Adrenal gland (tissue), 12 donors: Measurements from ENCODE around the gene ARHGAP31. TPM values are rescaled to one million over a fixed set of nuclear protein-coding genes. Genes with fewer than 3 reads are reported as not detected.

Experiments
- DNase-seq, 7 donors: peaks; one replicate each; pipeline ENCODE4 v3.0.0-alpha.2; 2019 to 2020
- H3K27ac ChIP-seq, 5 donors: fragments of 200-600 bp; sonication (generic) in 4 of 5; 1 replicate in 3 of 5; 2 replicates in 2 of 5; pipeline versions ENCODE4 v1.5.1 to v1.8.0; 2016 to 2020; ENCODE audit warnings: mild to moderate bottlenecking in 1 of 5
- H3K27me3 ChIP-seq: fragments of 200-600 bp; 2 replicates; pipeline ENCODE4 v1.8.0; 2021
- H3K36me3 ChIP-seq, 2 donors: fragments of 200-600 bp; replicated peaks in 1 of 2; 1 replicate in 1 of 2; 2 replicates in 1 of 2; pipeline versions ENCODE4 v1.5.1 to v1.8.0; 2018 to 2022
- H3K4me1 ChIP-seq, 2 donors: fragments of 200-600 bp; replicated peaks in 1 of 2; 1 replicate in 1 of 2; 2 replicates in 1 of 2; pipeline versions ENCODE4 v1.5.1 to v1.8.0; 2018 to 2021
- H3K4me3 ChIP-seq, 4 donors: fragments of 200-600 bp; sonication (generic) in 3 of 4; one replicate each; pipeline ENCODE4 v1.5.1; 2016 to 2018
- H3K9me3 ChIP-seq, 3 donors: fragments of 200-600 bp; sonication (generic) in 1 of 3; replicated peaks in 1 of 3; 1 replicate in 2 of 3; 2 replicates in 1 of 3; pipeline versions ENCODE4 v1.5.1 to v1.8.0; 2016 to 2021
- POLR2A ChIP-seq, 2 donors: fragments of 450-650 bp; IDR thresholded peaks; one replicate each; pipeline ENCODE4 v1.6.1; 2017; ENCODE audit warnings: antibody characterized with exemption in 2 of 2, mild to moderate bottlenecking in 2 of 2, moderate library complexity in 1 of 2
- WGBS, 4 donors: extraction: QIAGEN DNeasy Blood & Tissue Kit in 2 of 4; methylation state at CpG; one replicate each; pipeline versions ENCODE4 v1.1.5 to v1.1.7; 2013 to 2017; 5-methylcytosine and 5-hydroxymethylcytosine counted together
- intact Hi-C, 2 donors: fragments of 100-400 bp; cut with DNase I; formaldehyde crosslinking; loops; one replicate each; pipeline versions ENCODE4 v1.14.1 to v1.15.0; 2022 to 2023
- polyA plus RNA-seq, 3 donors: library from polyadenylated mRNA; stranded (reverse); fragments of 200-250 nt in 2 of 3; fragments of 350-450 nt in 1 of 3; fragmentation: Illumina TruSeq in 1 of 3; extraction: RNeasy Lipid Tissue Mini Kit (QIAGEN cat#74804) in 1 of 3; gene quantifications; one replicate each; pipeline ENCODE4 v1.2.3, GENCODE V29; 2013 to 2014
- total RNA-seq, 9 donors: library from RNA; depleted of rRNA in 4 of 9; stranded (reverse); fragments of >200 nt in 4 of 9; fragments of 120-200 nt in 1 of 9; fragmentation: NEBNext Ultra II Directional in 1 of 9; extraction: Animal tissue kit (Norgen Biotek cat#: 25700) in 1 of 9; gene quantifications; one replicate each; pipeline versions ENCODE4 v1.1.0 to v1.2.4, GENCODE V29; 2013 to 2023
- TF ChIP-seq, protein P1 (sequence below), 6 experiments: fragments of 450-650 bp in 4 of 6; fragments of 200-600 bp in 2 of 6; sonication (generic) in 1 of 6; IDR thresholded peaks; 1 replicate in 5 of 6; 2 replicates in 1 of 6; pipeline versions ENCODE4 v1.5.1 to v1.8.0; 2016 to 2021; ENCODE audit warnings: antibody characterized with exemption in 6 of 6, mild to moderate bottlenecking in 2 of 6, moderate library complexity in 1 of 6
- donor health status: healthy with polysubstance abuse.
- donor health status: Bipolar disorder and iron deficiency.
- donor health status: DM: yes; HTN: yes; CAD: no.
- donor health status: DM: no; HTN: no; CAD: no.
- donor health status: DM: no; HTN: no; CAD: no.
- donor health status: DM: yes; HTN: yes; CAD: no.

ARHGAP31 gene
- total and polyA plus RNA-seq, 12 donors = 2.9 to 21.8 (median 9.4) TPM

DNA sequence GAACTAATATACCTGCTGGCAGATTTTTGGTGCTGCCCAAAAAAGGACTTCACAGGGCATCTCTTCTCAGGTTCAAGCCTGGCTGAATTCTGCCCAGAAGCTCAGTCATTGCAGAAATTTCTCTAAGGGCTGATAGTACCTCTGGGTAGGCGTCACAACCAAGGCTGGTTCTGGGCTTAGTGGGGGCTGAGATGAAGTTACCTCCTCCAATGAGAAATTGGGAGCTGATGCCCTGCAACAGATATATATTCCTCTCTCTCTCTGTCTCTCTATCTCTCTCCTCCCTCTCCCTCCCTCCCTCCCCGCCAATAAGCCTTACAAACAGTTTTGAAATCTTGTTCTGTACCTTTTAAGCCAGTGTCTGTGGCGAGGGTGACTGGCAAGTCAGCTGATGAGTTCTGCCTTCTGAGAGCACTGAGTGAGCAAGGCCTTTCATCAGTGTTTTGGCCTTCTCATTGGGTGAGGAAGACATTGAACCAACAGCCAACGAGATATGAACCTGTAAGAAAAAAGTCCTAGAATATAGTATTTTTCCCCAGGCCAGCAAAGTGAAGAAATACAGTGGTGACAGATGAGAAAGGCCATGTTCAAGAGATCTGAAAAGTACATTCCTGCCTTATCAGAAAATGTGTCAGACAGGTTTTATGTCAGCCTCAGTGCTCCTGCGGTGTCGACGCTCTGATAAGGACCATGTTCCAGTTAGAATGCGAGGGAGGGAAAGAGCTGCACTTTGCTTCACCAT lies 123.8 kb downstream of the ARHGAP31 start:
- no peak for DNase-seq
- no peak overlapping the region for H3K4me3 ChIP-seq
- WGBS, 4 donors = 77 to 89% (median 86%) methylated on average over 7 to 8 of the region's 8 CpGs
- intact Hi-C loops = no loop called here
- peaks cover 0 to 4% of the 10 kb centered on the region in 2 donors for H3K36me3 ChIP-seq
- H3K27me3 ChIP-seq = no peaks in the 10 kb centered on the region
- TF ChIP-seq POLR2A (IDR thresholded peaks at IDR 0.05) = no peak
- TF ChIP-seq, protein P1, sequence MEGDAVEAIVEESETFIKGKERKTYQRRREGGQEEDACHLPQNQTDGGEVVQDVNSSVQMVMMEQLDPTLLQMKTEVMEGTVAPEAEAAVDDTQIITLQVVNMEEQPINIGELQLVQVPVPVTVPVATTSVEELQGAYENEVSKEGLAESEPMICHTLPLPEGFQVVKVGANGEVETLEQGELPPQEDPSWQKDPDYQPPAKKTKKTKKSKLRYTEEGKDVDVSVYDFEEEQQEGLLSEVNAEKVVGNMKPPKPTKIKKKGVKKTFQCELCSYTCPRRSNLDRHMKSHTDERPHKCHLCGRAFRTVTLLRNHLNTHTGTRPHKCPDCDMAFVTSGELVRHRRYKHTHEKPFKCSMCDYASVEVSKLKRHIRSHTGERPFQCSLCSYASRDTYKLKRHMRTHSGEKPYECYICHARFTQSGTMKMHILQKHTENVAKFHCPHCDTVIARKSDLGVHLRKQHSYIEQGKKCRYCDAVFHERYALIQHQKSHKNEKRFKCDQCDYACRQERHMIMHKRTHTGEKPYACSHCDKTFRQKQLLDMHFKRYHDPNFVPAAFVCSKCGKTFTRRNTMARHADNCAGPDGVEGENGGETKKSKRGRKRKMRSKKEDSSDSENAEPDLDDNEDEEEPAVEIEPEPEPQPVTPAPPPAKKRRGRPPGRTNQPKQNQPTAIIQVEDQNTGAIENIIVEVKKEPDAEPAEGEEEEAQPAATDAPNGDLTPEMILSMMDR (IDR thresholded peaks at IDR 0.05) = no peak
- no peaks in the 10 kb centered on the region for H3K4me1 ChIP-seq
- H3K9me3 ChIP-seq = no peaks in the 10 kb centered on the region
- H3K27ac ChIP-seq = no peak overlapping the region

DNA sequence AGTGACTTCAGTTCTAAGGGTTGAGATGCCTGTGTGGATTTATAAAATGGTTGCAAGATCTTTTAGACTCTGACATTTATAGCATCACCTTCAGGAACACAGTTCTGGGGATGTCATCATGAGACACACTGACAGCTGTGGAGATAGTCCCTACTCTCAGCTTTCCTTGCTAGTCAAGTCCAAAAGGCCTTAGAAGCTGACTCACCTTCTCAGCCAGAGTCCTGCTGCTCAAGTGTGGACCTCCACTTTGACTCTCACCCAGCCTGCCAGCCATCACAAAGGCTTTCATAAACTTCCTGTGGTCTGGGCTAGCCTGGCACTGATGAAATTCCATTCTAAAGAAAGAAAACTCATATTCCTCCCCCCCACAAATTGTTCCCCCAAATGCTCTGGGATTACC lies 124.5 kb downstream of the ARHGAP31 start:
- DNase-seq = no peak
- intact Hi-C loops = no loop called here
- no peaks in the 10 kb centered on the region for H3K27me3 ChIP-seq
- peaks cover 0 to 4% of the 10 kb centered on the region in 2 donors for H3K36me3 ChIP-seq
- H3K27ac ChIP-seq = no peak overlapping the region
- H3K4me1 ChIP-seq = no peaks in the 10 kb centered on the region
- no peak for TF ChIP-seq POLR2A (IDR thresholded peaks at IDR 0.05)
- TF ChIP-seq, protein P1 (IDR thresholded peaks at IDR 0.05) = no peak
- no peak overlapping the region for H3K4me3 ChIP-seq
- no peaks in the 10 kb centered on the region for H3K9me3 ChIP-seq

DNA sequence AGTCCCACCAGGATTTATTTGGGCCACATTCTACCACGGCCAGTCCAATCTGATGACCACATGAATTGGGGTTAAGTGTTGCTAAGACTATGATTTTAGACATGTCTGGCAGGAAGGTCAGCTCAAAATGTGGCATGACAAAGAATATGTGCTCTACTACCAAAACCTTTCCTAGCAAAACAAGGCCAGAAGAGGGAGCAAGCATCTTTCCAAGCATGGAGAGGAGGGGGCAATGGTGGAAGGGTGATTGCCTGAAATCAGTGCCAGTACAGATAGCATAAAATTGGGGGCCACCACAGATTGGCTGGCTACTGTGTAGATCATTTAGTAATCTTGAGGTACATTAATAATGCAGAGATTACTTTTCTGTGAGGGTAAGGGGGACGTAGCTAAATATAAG lies 126.0 kb downstream of the ARHGAP31 start:
- Histone ChIP-seq H3K4me3 (no peak overlapping the region), H3K36me3 (peaks cover 0 to 2% of the 10 kb centered on the region in 2 donors), H3K27ac (no peak overlapping the region), H3K9me3 (peaks cover 0 to 6% (median 4%) of the 10 kb centered on the region in 3 donors), H3K27me3 (no peaks in the 10 kb centered on the region), H3K4me1 (no peaks in the 10 kb centered on the region)
- 47 to 90% (median 61%) methylated on average over 2 of the region's 2 CpGs for WGBS, 4 donors
- no peak for DNase-seq
- intact Hi-C loops = no loop called here
- TF ChIP-seq, protein P1 (IDR thresholded peaks at IDR 0.05) = no peak
- TF ChIP-seq POLR2A (IDR thresholded peaks at IDR 0.05) = no peak

DNA sequence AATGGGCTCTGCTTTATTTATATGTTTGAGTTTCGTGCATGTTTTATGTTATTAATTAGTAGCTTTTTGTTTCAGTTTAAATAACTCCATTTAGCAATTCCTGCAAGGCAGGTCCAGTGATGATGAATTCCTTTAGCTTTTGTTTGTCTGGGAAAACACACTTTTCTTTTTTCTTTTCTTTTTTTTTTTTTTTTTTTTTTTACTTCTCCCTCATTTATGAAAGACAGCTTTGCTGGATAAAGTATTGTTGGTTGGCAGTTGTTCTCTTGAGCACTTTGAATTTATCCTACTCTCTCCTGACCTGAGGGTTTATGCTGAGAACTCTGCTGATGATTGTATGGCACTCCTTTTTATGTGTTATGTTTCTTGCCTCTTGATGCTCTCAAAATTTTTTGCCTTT lies 133.5 kb downstream of the ARHGAP31 start:
- H3K4me1 ChIP-seq = no peaks in the 10 kb centered on the region
- no peak overlapping the region for H3K4me3 ChIP-seq
- peaks cover 0 to 26% of the 10 kb centered on the region in 2 donors for H3K36me3 ChIP-seq
- no peaks in the 10 kb centered on the region for H3K27me3 ChIP-seq
- DNase-seq = no peak
- intact Hi-C loops = no loop called here
- H3K9me3 ChIP-seq = peaks cover 6 to 31% (median 28%) of the 10 kb centered on the region in 3 donors
- H3K27ac ChIP-seq = no peak overlapping the region
- 96 to 99% (median 98%) methylated on average over 1 of the region's 1 CpG for WGBS, 4 donors
- TF ChIP-seq, protein P1 (IDR thresholded peaks at IDR 0.05) = no peak
- TF ChIP-seq POLR2A (IDR thresholded peaks at IDR 0.05) = no peak
